DOHH2 (cell line): ENCODE measurements around the gene HPSE2.

ENCODE experiments used
- H3F3A ChIP-seq: fragments of 200-600 bp; sonication (generic), shearing (Covaris generic); 2 replicates; pipeline ENCODE4 v1.6.0; 2016; ENCODE audit warnings: antibody characterized with exemption, mild to moderate bottlenecking; ENCODE audit not compliant: control insufficient read depth, insufficient read depth
- H3K27ac ChIP-seq: fragments of 200-600 bp; sonication (generic); 2 replicates; pipeline ENCODE4 v1.5.1; 2014; ENCODE audit warnings: low read depth, mild to moderate bottlenecking, low read length, moderate library complexity
- H3K27me3 ChIP-seq: fragments of 200-600 bp; sonication (generic); 2 replicates; pipeline ENCODE4 v1.6.1; 2014; ENCODE audit warnings: mild to moderate bottlenecking, low read length, mixed read lengths; ENCODE audit not compliant: control insufficient read depth
- H3K36me3 ChIP-seq: fragments of 200-600 bp; sonication (generic); 2 replicates; pipeline ENCODE4 v1.6.1; 2014; ENCODE audit warnings: mild to moderate bottlenecking, low read length, moderate library complexity, mixed read lengths; ENCODE audit not compliant: control insufficient read depth
- H3K4me1 ChIP-seq: fragments of 200-600 bp; sonication (generic); 2 replicates; pipeline ENCODE4 v1.6.1; 2014; ENCODE audit warnings: mild to moderate bottlenecking, low read length, mixed read lengths; ENCODE audit not compliant: control insufficient read depth
- H3K4me2 ChIP-seq: fragments of 200-600 bp; sonication (generic); 2 replicates; pipeline ENCODE4 v1.6.0; 2014; ENCODE audit warnings: mild to moderate bottlenecking, low read length, moderate library complexity
- H3K4me3 ChIP-seq: fragments of 200-600 bp; sonication (generic); 2 replicates; pipeline ENCODE4 v1.5.1; 2014; ENCODE audit warnings: mild to moderate bottlenecking, low read length, mixed read lengths
- H3K79me2 ChIP-seq: fragments of 200-600 bp; sonication (generic); 2 replicates; pipeline ENCODE4 v1.6.1; 2014; ENCODE audit warnings: mild to moderate bottlenecking, low read length, mixed read lengths; ENCODE audit not compliant: control insufficient read depth
- H3K9me2 ChIP-seq: fragments of 200-600 bp; sonication (generic); replicated peaks from 2 replicates; pipeline ENCODE4 v1.6.1; 2014; ENCODE audit warnings: mild to moderate bottlenecking, low read length, mixed read lengths; ENCODE audit not compliant: control insufficient read depth
- H3K9me3 ChIP-seq: fragments of 200-600 bp; sonication (generic); 2 replicates; pipeline ENCODE4 v1.6.1; 2014; ENCODE audit warnings: antibody characterized with exemption, low read length, mixed read lengths; ENCODE audit not compliant: control insufficient read depth, insufficient read depth
- H4K20me1 ChIP-seq: fragments of 200-600 bp; sonication (generic); 2 replicates; pipeline ENCODE4 v1.6.0; 2014; ENCODE audit warnings: low read depth, mild to moderate bottlenecking, antibody characterized with exemption, low read length, moderate library complexity; ENCODE audit not compliant: control insufficient read depth, insufficient read depth
- EZH2phosphoT487 ChIP-seq: fragments of 200-600 bp; sonication (generic); IDR thresholded peaks from 2 replicates; pipeline ENCODE4 v1.6.1; 2017; ENCODE audit warnings: borderline replicate concordance, mild to moderate bottlenecking, antibody characterized with exemption, low read length, moderate library complexity, mixed read lengths
- TF ChIP-seq, protein P1 (sequence below): fragments of 200-600 bp; sonication (generic); IDR thresholded peaks from one replicate; pipeline ENCODE4 v1.5.1; 2014; ENCODE audit warnings: antibody characterized with exemption, mild to moderate bottlenecking, low read depth, low read length; ENCODE audit not compliant: poor library complexity, severe bottlenecking

HPSE2 gene

DNA sequence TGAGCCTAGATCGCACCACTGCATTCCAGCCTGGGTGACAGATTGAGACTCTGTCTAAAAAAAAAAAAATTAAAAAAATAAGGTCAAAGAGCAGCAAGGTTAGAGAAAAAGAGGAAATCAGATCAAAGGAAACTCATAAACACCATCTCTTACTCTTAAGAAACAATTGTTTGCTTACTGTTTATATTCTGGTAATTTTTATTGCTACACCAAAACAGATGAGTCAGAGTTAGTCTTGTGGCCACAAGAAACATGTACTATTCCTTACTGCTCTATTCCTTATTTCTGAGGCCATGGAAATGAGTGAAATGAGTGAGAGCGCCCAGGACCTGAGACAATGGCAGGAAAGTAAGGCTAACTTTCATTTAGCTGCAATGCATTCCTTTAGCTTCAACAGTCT, 387.3 kb downstream of the HPSE2 start:
- no peak overlapping the region for H3K27ac ChIP-seq
- H3K36me3 ChIP-seq: no peaks in the 10 kb centered on the region
- no peaks in the 10 kb centered on the region for H3K9me3 ChIP-seq
- H3F3A ChIP-seq: no peaks in the 10 kb centered on the region
- H4K20me1 ChIP-seq: no peaks in the 10 kb centered on the region
- no peak overlapping the region for H3K4me3 ChIP-seq
- no peaks in the 10 kb centered on the region for H3K9me2 ChIP-seq
- no peak overlapping the region for H3K4me2 ChIP-seq
- no peaks in the 10 kb centered on the region for H3K27me3 ChIP-seq
- no peaks in the 10 kb centered on the region for H3K79me2 ChIP-seq
- H3K4me1 ChIP-seq: no peaks in the 10 kb centered on the region
- TF ChIP-seq, protein P1, sequence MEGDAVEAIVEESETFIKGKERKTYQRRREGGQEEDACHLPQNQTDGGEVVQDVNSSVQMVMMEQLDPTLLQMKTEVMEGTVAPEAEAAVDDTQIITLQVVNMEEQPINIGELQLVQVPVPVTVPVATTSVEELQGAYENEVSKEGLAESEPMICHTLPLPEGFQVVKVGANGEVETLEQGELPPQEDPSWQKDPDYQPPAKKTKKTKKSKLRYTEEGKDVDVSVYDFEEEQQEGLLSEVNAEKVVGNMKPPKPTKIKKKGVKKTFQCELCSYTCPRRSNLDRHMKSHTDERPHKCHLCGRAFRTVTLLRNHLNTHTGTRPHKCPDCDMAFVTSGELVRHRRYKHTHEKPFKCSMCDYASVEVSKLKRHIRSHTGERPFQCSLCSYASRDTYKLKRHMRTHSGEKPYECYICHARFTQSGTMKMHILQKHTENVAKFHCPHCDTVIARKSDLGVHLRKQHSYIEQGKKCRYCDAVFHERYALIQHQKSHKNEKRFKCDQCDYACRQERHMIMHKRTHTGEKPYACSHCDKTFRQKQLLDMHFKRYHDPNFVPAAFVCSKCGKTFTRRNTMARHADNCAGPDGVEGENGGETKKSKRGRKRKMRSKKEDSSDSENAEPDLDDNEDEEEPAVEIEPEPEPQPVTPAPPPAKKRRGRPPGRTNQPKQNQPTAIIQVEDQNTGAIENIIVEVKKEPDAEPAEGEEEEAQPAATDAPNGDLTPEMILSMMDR: no peak
- TF ChIP-seq EZH2phosphoT487: no peak

DNA sequence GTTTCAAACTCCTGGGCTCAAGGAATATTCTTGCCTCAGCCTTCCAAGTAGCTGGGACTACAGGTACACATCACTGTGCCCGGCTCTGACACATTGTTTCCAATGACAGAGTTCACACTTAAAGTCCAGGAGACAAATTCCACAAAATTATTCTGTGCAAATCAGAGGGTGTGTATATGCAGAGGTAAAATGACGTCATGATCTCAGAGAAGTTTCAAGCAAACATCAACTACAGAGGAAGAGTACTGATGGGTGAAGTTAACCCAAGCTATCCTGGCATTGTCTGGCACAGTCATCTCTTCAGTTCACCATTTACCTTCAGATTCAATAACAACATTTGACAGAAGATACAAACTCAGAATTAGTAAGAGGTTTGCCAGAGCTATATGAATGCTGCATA, 388.9 kb downstream of the HPSE2 start:
- Histone ChIP-seq H3K27ac (no peak overlapping the region), H3K4me2 (no peak overlapping the region), H3K27me3 (no peaks in the 10 kb centered on the region), H3K79me2 (no peaks in the 10 kb centered on the region), H3K36me3 (no peaks in the 10 kb centered on the region), H3F3A (no peaks in the 10 kb centered on the region), H3K9me3 (no peaks in the 10 kb centered on the region), H4K20me1 (no peaks in the 10 kb centered on the region), H3K4me1 (no peaks in the 10 kb centered on the region), H3K9me2 (no peaks in the 10 kb centered on the region), H3K4me3 (no peak overlapping the region)
- TF ChIP-seq EZH2phosphoT487: no peak
- TF ChIP-seq, protein P1: no peak

DNA sequence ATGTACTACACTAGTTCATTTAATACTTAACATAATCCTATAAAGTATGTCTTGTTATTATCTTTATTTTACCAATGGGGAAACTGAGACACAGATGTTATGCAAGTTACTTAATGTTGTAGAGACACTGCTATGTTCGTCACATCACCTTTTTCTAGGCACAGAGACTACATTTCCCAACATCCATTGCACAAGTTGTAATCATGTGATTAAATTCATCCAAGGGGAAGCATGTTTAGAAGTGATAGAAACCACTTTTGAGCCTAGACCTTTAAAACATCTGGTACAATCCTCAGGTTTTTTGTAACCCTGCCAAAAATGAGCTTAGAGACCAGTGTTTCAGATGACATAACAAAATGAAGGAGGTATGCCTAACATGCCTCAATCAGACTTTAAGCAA, 402.1 kb downstream of the HPSE2 start:
- Histone ChIP-seq H3K36me3 (no peaks in the 10 kb centered on the region), H3K4me1 (no peaks in the 10 kb centered on the region), H4K20me1 (no peaks in the 10 kb centered on the region), H3F3A (no peaks in the 10 kb centered on the region), H3K9me2 (no peaks in the 10 kb centered on the region), H3K79me2 (no peaks in the 10 kb centered on the region), H3K27me3 (no peaks in the 10 kb centered on the region), H3K4me2 (no peak overlapping the region), H3K4me3 (no peak overlapping the region), H3K9me3 (no peaks in the 10 kb centered on the region), H3K27ac (no peak overlapping the region)
- TF ChIP-seq EZH2phosphoT487: no peak
- TF ChIP-seq, protein P1: no peak

DNA sequence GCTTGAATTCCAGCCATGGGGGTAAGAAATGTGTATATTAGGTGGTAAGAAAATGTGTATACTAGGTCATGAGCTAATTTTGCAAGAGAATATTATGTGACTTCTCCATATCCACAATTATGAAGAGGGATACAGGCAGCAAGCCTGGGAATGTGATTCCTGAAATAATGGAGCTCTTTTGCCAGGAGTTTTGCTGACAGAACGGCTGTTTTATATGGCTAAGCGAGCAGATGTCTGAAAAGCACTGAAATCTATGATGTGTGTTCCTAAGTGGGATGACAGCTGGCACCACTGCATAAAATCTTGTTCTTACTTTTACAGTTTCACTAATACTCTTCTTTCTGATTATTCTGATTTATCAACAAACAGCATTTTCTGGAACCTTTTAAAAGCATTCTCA, 402.9 kb downstream of the HPSE2 start:
- Histone ChIP-seq H3K36me3 (no peaks in the 10 kb centered on the region), H3K27me3 (no peaks in the 10 kb centered on the region), H3K4me1 (no peaks in the 10 kb centered on the region), H3K79me2 (no peaks in the 10 kb centered on the region), H3K9me2 (no peaks in the 10 kb centered on the region), H3K9me3 (no peaks in the 10 kb centered on the region), H3K4me3 (no peak overlapping the region), H3K4me2 (no peak overlapping the region), H3F3A (no peaks in the 10 kb centered on the region), H4K20me1 (no peaks in the 10 kb centered on the region), H3K27ac (no peak overlapping the region)
- TF ChIP-seq, protein P1: no peak
- TF ChIP-seq EZH2phosphoT487: no peak
